ENCODE results near the gene KLHL35. TPM values are rescaled to one million over a fixed set of nuclear protein-coding genes. Genes with fewer than 3 reads are reported as not detected.

KLHL35 gene
- polyA plus RNA-seq, 3 donors: 0.33 to 0.45 TPM; not detected in 1

GRCh38 chr11:75434051-75434450 lies 1.0 kb upstream of the KLHL35 start:
- peaks cover 6 to 15% (median 12%) of the 10 kb centered on the region in 7 donors for H3K9me3 Mint-ChIP-seq
- TF ChIP-seq CTCF (IDR thresholded peaks at IDR 0.05): no peak
- WGBS (ENCODE audit: insufficient coverage): 100% methylated on average over 2 of the region's 4 CpGs
- H3K36me3 ChIP-seq (replicated peaks in 1 of 2; ENCODE audit: control insufficient read depth in 1 of 2, insufficient read depth in 2 of 2, low read length in 2 of 2): peaks cover 0 to 18% of the 10 kb centered on the region in 2 donors
- H3K27me3 ChIP-seq (ENCODE audit: control insufficient read depth in 2 of 2, insufficient read depth in 2 of 2, low read length in 2 of 2): peaks cover 29 to 40% of the 10 kb centered on the region in 2 donors
- H3K27ac ChIP-seq (ENCODE audit: low read depth in 1 of 2, low read length in 2 of 2): no peak overlapping the region
- peaks cover 6 to 20% of the 10 kb centered on the region in 2 donors for H3K9me3 ChIP-seq (replicated peaks in 1 of 2; ENCODE audit: control insufficient read depth in 1 of 2, insufficient read depth in 1 of 2, low read length in 2 of 2)
- no peaks in the 10 kb centered on the region for H4K20me1 ChIP-seq (ENCODE audit: insufficient read depth, low read length)
- H2AFZ ChIP-seq (ENCODE audit: insufficient read depth, low read depth, low read length, poor library complexity, severe bottlenecking): no peak overlapping the region
- no peak overlapping the region for H3K4me2 ChIP-seq (replicated peaks; ENCODE audit: extremely low read depth, low read length, poor library complexity, severe bottlenecking)
- peaks cover 7 to 30% of the 10 kb centered on the region in 2 donors for H3K4me1 ChIP-seq (ENCODE audit: control insufficient read depth in 1 of 2, insufficient read depth in 2 of 2, low read length in 2 of 2)
- no peaks in the 10 kb centered on the region for H3K79me2 ChIP-seq (ENCODE audit: insufficient read depth, low read length)
- peaks cover 28 to 40% of the 10 kb centered on the region in 2 donors for H3K36me3 Mint-ChIP-seq
- no peak overlapping the region for H3K4me3 ChIP-seq (replicated peaks in 1 of 3; ENCODE audit: low read depth in 2 of 3, low read length in 3 of 3)
- H3K27ac Mint-ChIP-seq: no peak overlapping the region
- no peak overlapping the region for H3K9ac ChIP-seq (ENCODE audit: insufficient read depth, low read length, poor library complexity, severe bottlenecking)
- DNase-seq: no peak
- peaks cover 38 to 44% (median 43%) of the 10 kb centered on the region in 3 donors for H3K27me3 Mint-ChIP-seq (ENCODE audit: low read depth in 3 of 3)
- no peak overlapping the region for H3K4me3 Mint-ChIP-seq
- peaks cover 18% of the 10 kb centered on the region for H3K4me1 Mint-ChIP-seq
- intact Hi-C loops (cut with micrococcal nuclease): no loop called here

- Histone ChIP-seq H3K9ac (ENCODE audit: insufficient read depth, low read length, poor library complexity, severe bottlenecking) (no peak overlapping the region), H3K36me3 (replicated peaks in 1 of 2; ENCODE audit: control insufficient read depth in 1 of 2, insufficient read depth in 2 of 2, low read length in 2 of 2) (peaks cover 0 to 18% of the 10 kb centered on the region in 2 donors), H4K20me1 (ENCODE audit: insufficient read depth, low read length) (no peaks in the 10 kb centered on the region), H3K27me3 (ENCODE audit: control insufficient read depth in 2 of 2, insufficient read depth in 2 of 2, low read length in 2 of 2) (peaks cover 34 to 46% of the 10 kb centered on the region in 2 donors), H2AFZ (ENCODE audit: insufficient read depth, low read depth, low read length, poor library complexity, severe bottlenecking) (no peak overlapping the region), H3K4me1 (ENCODE audit: control insufficient read depth in 1 of 2, insufficient read depth in 2 of 2, low read length in 2 of 2) (peaks cover 11 to 34% of the 10 kb centered on the region in 2 donors), H3K4me2 (replicated peaks; ENCODE audit: extremely low read depth, low read length, poor library complexity, severe bottlenecking) (no peak overlapping the region), H3K4me3 (replicated peaks in 1 of 3; ENCODE audit: low read depth in 2 of 3, low read length in 3 of 3) (no peak overlapping the region), H3K9me3 (replicated peaks in 1 of 2; ENCODE audit: control insufficient read depth in 1 of 2, insufficient read depth in 1 of 2, low read length in 2 of 2) (peaks cover 10 to 26% of the 10 kb centered on the region in 2 donors), H3K79me2 (ENCODE audit: insufficient read depth, low read length) (no peaks in the 10 kb centered on the region), H3K27ac (ENCODE audit: low read depth in 1 of 2, low read length in 2 of 2) (no peak overlapping the region)
- TF ChIP-seq CTCF (IDR thresholded peaks at IDR 0.05): no peak
- no peak for DNase-seq
- peaks cover 43 to 50% (median 49%) of the 10 kb centered on the region in 3 donors for H3K27me3 Mint-ChIP-seq (ENCODE audit: low read depth in 3 of 3)
- intact Hi-C loops (cut with micrococcal nuclease): no loop called here
- peaks cover 28 to 39% of the 10 kb centered on the region in 2 donors for H3K36me3 Mint-ChIP-seq
- H3K4me1 Mint-ChIP-seq: peaks cover 24% of the 10 kb centered on the region
- H3K27ac Mint-ChIP-seq: no peak overlapping the region
- WGBS (ENCODE audit: insufficient coverage): 90% methylated on average over 6 of the region's 6 CpGs
- H3K9me3 Mint-ChIP-seq: peaks cover 10 to 21% (median 18%) of the 10 kb centered on the region in 7 donors
- H3K4me3 Mint-ChIP-seq: peak overlapping the region in 1 of 2 donors; percentile 78
Measured at GRCh38 chr11:75433443-75433842, 440 bp upstream of the KLHL35 start.

Measured in CD14-positive monocyte (primary cell).